Psoas muscle (tissue), 8 donors: ENCODE results near the gene PFKFB2. TPM values are rescaled to one million over a fixed set of nuclear protein-coding genes. Genes with fewer than 3 reads are reported as not detected.

Experiments
- ATAC-seq, 4 donors: fragments of 200-7000 bp; cut with Tn5 transposase; one replicate each; pipeline ENCODE4 v1.9.1; 2020; ENCODE audit warnings: moderate library complexity in 3 of 4, mild to moderate bottlenecking in 2 of 4
- DNase-seq, 2 donors: peaks; one replicate each; pipeline ENCODE4 v3.0.0-alpha.2; 2020
- H3K27ac ChIP-seq: fragments of 200-600 bp; one replicate; pipeline ENCODE4 v1.8.0; 2022
- H3K27me3 ChIP-seq, 3 donors: fragments of 200-600 bp in 1 of 3; one replicate each; pipeline versions ENCODE4 v1.6.1 to v1.8.0; 2013 to 2022; ENCODE audit warnings: low read length in 2 of 3, mild to moderate bottlenecking in 2 of 3, moderate library complexity in 1 of 3; ENCODE audit not compliant: insufficient read depth in 3 of 3
- H3K36me3 ChIP-seq, 2 donors: fragments of 200-600 bp in 1 of 2; one replicate each; pipeline versions ENCODE4 v1.6.1 to v1.8.0; 2013 to 2022; ENCODE audit warnings: low read depth in 1 of 2, mild to moderate bottlenecking in 1 of 2, moderate library complexity in 1 of 2; ENCODE audit not compliant: insufficient read depth in 1 of 2
- H3K4me1 ChIP-seq: fragments of 200-600 bp; one replicate; pipeline ENCODE4 v1.8.0; 2022
- H3K4me3 ChIP-seq: fragments of 200-600 bp; one replicate; pipeline ENCODE4 v1.8.0; 2022; ENCODE audit warnings: mild to moderate bottlenecking
- H3K9me3 ChIP-seq: fragments of 200-600 bp; one replicate; pipeline ENCODE4 v1.8.0; 2022
- WGBS, 3 donors: extraction: QIAGEN DNeasy Blood & Tissue Kit; methylation state at CpG; one replicate each; pipeline versions ENCODE4 v1.1.6 to v1.1.7; 2013; 5-methylcytosine and 5-hydroxymethylcytosine counted together
- intact Hi-C, 2 donors: fragments of 100-400 bp; cut with DNase I; formaldehyde crosslinking; loops; one replicate each; pipeline versions ENCODE4 v1.11.0 to v1.14.2; 2022
- polyA plus RNA-seq, 3 donors: library from polyadenylated mRNA; stranded (reverse); fragments of 200-250 nt; gene quantifications; one replicate each; pipeline ENCODE4 v1.2.3, GENCODE V29; 2013
- total RNA-seq, 4 donors: library from RNA; stranded (reverse); fragmentation: NEBNext Ultra II Directional in 2 of 4; extraction: Animal tissue kit (Norgen Biotek cat#: 25700) in 2 of 4; gene quantifications; one replicate each; pipeline versions ENCODE4 v1.2.1 to v1.2.4, GENCODE V29; 2021 to 2023
- TF ChIP-seq, protein P1 (sequence below): fragments of 200-600 bp; IDR thresholded peaks from one replicate; pipeline ENCODE4 v1.8.0; 2022; ENCODE audit warnings: antibody characterized with exemption
- donor health status: healthy with polysubstance abuse.
- donor health status: DM: no; HTN: no; CAD: no; lungs with moderate emphysema.
- donor health status: Bipolar disorder and iron deficiency.
- donor health status: healthy.
- donor health status: DM: yes; HTN: yes; CAD: no.
- donor health status: DM: no; HTN: no; CAD: no.
- donor health status: DM: no; HTN: no; CAD: no.
- donor health status: DM: yes; HTN: yes; CAD: no.

PFKFB2 gene
- total and polyA plus RNA-seq, 7 donors = 3.9 to 149 (median 36.0) TPM

DNA sequence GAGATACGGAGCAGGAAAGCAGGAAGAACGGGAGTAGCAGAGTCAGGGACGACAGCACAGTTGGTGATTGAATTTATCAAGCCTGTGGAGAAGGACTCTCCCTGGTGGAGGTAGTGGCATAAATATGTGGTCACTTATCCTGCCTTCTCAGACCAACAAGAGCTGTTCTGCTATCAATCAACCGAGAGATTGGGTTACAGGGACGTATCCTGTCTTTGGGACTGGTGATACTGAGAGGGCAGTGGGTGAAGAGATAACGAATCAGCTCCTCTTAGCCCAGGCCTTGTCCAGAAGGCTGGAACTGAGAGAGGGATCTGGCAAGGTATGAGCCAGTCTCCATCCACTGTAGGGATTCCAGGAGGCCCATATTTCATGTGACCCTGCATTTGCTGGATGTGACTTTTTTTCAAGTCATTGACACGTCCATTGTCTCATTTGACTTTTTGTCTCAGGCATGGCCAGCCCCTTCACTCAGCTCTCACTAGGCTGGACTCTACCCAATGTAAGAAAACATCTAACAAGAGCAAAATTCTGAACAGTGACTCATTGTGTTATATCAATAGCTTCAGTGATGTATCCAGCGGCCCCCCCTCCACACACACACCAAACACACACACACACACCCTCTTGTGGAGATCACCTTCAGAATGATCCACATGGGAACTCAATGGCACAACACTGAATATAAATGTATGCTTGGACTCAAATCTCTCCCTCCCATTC is 31.8 kb upstream of the PFKFB2 start:
- Histone ChIP-seq H3K4me3 (no peak overlapping the region), H3K36me3 (no peaks in the 10 kb centered on the region), H3K4me1 (peaks cover 13% of the 10 kb centered on the region), H3K27ac (no peak overlapping the region), H3K9me3 (no peaks in the 10 kb centered on the region), H3K27me3 (no peaks in the 10 kb centered on the region)
- 73 to 81% (median 79%) methylated on average over 8 of the region's 8 CpGs for WGBS, 3 donors
- ATAC-seq = no peak
- DNase-seq = no peak
- intact Hi-C loops = no loop called here
- TF ChIP-seq, protein P1, sequence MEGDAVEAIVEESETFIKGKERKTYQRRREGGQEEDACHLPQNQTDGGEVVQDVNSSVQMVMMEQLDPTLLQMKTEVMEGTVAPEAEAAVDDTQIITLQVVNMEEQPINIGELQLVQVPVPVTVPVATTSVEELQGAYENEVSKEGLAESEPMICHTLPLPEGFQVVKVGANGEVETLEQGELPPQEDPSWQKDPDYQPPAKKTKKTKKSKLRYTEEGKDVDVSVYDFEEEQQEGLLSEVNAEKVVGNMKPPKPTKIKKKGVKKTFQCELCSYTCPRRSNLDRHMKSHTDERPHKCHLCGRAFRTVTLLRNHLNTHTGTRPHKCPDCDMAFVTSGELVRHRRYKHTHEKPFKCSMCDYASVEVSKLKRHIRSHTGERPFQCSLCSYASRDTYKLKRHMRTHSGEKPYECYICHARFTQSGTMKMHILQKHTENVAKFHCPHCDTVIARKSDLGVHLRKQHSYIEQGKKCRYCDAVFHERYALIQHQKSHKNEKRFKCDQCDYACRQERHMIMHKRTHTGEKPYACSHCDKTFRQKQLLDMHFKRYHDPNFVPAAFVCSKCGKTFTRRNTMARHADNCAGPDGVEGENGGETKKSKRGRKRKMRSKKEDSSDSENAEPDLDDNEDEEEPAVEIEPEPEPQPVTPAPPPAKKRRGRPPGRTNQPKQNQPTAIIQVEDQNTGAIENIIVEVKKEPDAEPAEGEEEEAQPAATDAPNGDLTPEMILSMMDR = no peak

- intact Hi-C loops = no loop called here
- Histone ChIP-seq H3K9me3 (no peaks in the 10 kb centered on the region), H3K27me3 (no peaks in the 10 kb centered on the region), H3K27ac (no peak overlapping the region), H3K4me1 (peaks cover 17% of the 10 kb centered on the region), H3K36me3 (no peaks in the 10 kb centered on the region), H3K4me3 (no peak overlapping the region)
- 88 to 91% (median 88%) methylated on average over 15 of the region's 15 CpGs for WGBS, 3 donors
- DNase-seq (no peak), ATAC-seq (no peak)
- TF ChIP-seq, protein P1 = no peak
These were observed 31.0 kb upstream of the PFKFB2 start for GRCh38 chr1:207021876-207022596.

DNA sequence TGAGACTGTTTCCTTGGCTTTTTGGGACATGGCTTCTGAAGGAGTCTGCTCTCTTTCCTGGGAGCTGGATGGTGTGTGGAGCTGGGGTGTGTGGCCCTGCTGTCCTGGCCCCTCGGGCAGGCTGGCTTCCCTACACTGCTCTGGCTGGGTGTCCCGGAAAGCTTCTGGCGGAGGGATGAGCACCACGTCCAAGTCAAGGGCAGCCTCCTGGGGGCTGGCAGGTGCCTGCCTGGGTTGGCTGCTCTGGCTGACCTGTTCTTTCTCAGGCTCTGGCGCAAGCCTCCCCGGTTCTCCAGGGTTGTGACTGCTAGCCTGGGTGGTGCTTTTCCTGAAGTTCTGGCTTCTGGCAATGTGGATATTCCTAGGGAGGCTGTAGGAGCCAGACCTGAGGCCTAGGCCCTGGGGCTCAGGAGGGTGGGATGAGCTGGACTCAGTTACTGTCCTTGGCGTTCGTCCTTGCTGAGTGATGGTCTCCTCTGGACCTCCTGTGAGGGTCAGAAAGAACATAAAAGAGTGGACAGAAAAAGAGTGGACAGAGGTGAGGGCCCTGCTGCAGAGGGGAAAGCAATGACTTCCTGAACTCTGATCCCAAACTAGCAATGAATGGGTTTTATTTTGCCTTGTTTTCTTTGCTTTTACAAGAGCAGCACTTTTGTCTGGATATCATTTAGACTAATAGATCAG is 29.9 kb upstream of the PFKFB2 start:
- WGBS, 3 donors = 65 to 66% (median 66%) methylated on average over 8 of the region's 8 CpGs
- Histone ChIP-seq H3K4me1 (peaks cover 17% of the 10 kb centered on the region), H3K27ac (no peak overlapping the region), H3K27me3 (no peaks in the 10 kb centered on the region), H3K36me3 (no peaks in the 10 kb centered on the region), H3K4me3 (no peak overlapping the region), H3K9me3 (no peaks in the 10 kb centered on the region)
- TF ChIP-seq, protein P1 = no peak
- intact Hi-C loops = no loop called here
- DNase-seq (no peak), ATAC-seq (peak in 1 of 4 donors; percentile 18)

- peaks cover 17% of the 10 kb centered on the region for H3K4me1 ChIP-seq
These were observed 28.6 kb upstream of the PFKFB2 start for GRCh38 chr1:207024202-207025145.

More at GRCh38 chr1:207024202-207025145, 28.6 kb upstream of the PFKFB2 start:
- Histone ChIP-seq H3K4me3 (no peak overlapping the region), H3K27me3 (no peaks in the 10 kb centered on the region), H3K9me3 (no peaks in the 10 kb centered on the region), H3K27ac (no peak overlapping the region), H3K36me3 (no peaks in the 10 kb centered on the region)
- ATAC-seq = peak in 3 of 4 donors; percentile 24 to 31 (median 25)
- DNase-seq = no peak
- intact Hi-C loops = no loop called here
- TF ChIP-seq, protein P1 = no peak
- 72 to 76% (median 73%) methylated on average over 16 to 18 of the region's 18 CpGs for WGBS, 3 donors
